ENCODE measurements around the gene SELENOS. TPM values are rescaled to one million over a fixed set of nuclear protein-coding genes. Genes with fewer than 3 reads are reported as not detected.
A peak's percentile ranks its signal among the peaks of the same experiment; 100 is the strongest.

The SELENOS gene
- total RNA-seq, 1 donor from 2014 or later, result 58.3 TPM

DNA sequence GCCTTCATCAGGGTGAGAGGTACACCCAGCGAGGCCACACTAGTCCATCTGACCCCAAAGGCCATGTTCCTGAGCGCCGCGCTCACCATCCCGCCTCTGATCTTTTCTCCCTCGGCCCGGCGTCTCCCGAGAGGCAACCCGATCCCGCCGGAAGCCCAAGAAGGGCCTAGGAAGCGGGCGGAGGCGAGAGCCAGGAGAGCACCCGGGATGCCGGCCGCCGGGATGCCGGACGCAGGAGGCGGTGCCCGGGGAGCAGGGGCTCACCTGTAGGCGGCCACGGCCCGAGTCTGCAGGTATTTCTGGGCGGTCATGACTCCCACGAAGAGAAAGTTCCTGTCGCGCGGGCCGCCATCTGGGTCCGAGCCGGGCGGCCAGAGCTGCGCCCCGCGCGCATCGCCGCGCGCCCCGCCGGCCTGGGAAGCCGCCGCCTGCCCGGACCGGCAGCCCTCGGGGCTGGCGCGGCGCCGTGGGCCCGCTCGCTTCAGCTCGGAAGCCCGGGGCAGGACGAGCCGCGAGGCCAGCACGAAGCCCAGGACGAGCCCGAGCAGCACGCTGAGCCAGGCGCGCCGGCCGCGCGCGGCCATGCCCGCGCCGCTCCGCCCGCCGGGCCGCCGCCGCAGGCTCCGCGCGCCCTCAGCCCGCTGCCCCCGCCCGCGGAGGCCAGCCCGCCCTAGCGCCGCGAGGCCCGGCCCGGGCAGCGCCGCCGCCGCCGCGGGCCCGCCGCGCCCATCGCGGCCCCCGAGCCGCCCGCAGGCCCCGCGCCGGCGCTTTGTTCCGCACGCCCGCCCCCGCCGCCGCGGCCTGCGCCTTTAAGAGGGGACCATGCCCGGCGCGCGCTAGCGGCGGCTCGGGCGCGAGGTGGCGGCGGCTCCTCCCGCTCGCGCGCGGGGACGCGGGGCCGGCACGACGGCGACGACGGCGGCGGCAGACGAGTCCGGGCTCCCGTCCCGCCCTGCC lies 26.1 kb downstream of the SELENOS start:
- DNase-seq, result peak; percentile 54

GRCh38 chr15:101250341-101250831 lies 26.9 kb downstream of the SELENOS start:
- DNase-seq, result peak; percentile 80

GRCh38 chr15:101248274-101248673 lies 29.0 kb downstream of the SELENOS start:
- DNase-seq, result no peak

DNA sequence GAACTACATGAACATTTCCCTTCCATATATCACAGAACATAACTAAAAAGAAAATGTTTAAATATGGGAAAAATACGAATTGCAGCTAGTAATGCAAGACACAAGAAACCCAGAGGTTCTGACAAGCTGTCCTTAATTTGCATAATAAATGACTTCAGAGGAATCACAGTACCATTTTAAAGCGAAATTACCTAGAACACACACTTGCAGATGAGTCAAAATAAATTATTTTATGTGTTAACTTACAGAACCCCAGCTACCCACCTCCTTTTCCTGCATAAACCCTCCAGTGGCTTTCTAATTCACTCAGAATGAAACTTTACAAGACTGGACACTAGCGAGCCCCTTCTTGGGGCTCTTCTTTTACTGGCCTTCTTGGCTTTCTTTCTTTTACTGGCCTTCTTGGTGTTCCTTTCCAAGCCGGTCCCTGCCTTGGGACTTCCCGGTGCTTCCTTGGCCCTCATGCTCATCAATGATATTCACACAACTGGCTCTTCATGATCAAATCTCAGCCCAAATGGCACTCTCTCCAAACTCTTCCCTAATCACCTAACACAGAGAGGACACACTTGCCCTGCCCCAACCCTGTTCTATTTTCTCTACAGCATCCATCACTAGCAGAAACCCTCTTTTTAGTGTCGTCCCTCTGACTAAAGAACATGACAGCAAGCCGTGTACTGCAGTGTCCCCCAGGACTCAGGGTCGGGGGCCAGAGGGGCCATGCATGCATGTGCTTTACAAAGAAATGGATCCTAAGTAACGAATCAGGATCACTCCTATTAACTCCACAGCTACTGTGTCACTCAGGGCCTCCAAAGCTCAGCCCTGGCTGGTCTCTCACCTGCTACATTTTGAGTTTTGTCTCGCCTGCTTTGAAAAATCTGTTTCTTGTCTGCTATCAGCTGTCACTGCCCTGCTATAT lies 30.2 kb downstream of the SELENOS start:
- no peak for DNase-seq

- DNase-seq, result no peak
These were observed 30.9 kb downstream of the SELENOS start for GRCh38 chr15:101246391-101246790.

DNA sequence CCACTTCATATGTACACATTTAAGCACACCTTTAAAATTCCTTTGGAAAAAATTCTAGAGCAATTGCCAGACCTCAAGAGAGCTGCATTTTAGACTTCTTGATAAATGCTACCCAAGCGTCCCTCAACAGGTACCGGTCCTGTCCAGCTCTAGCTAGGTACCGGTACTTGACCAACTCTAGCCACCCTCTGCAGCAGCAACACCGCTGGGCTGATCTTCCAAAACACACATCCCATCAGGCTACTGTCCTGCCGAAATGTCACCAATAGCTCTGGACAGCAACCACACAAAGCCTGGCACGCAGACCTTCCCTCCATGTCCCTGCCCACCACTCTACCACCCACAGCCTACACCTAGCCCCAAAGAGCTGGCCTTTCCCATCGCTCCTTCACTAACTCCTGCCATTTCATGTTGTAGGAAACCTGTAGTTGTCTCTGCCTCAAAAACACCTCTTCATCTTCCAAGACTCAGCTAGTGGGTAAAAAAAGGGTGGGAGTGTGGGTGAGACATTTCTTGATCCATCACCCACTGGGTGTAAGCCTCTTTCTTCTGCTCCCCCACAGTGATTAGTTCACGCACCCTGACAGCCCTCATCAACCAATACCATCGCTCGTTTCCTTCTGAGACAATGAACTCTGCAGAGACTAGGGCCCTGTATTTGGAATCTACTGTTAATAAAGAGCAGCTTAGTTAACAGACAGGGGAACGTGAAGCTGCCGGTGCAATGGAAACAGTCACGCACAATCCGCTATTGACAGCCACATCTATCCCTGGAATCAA lies 32.2 kb downstream of the SELENOS start:
- no peak for DNase-seq

GRCh38 chr15:101244036-101244781 lies 33.1 kb downstream of the SELENOS start:
- DNase-seq, result no peak

- no peak for DNase-seq
These were observed 33.9 kb downstream of the SELENOS start for GRCh38 chr15:101243420-101243819.

DNA sequence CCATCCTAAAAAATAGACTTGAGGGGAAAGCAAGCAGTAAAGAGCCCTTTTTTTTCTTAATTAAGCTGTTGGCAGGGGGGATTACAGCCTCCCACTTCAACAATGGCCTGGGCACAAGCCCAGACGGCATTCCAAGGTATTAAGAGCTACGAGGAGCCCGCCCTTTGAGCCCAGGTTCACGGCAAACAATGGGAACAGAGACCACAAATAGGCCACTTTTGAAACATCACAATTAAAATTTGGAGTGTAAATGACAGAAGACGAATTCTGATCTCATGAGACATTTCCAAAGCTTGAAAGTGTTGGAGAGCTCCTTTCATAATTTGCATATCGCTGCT lies 34.3 kb downstream of the SELENOS start:
- no peak for DNase-seq

DNA sequence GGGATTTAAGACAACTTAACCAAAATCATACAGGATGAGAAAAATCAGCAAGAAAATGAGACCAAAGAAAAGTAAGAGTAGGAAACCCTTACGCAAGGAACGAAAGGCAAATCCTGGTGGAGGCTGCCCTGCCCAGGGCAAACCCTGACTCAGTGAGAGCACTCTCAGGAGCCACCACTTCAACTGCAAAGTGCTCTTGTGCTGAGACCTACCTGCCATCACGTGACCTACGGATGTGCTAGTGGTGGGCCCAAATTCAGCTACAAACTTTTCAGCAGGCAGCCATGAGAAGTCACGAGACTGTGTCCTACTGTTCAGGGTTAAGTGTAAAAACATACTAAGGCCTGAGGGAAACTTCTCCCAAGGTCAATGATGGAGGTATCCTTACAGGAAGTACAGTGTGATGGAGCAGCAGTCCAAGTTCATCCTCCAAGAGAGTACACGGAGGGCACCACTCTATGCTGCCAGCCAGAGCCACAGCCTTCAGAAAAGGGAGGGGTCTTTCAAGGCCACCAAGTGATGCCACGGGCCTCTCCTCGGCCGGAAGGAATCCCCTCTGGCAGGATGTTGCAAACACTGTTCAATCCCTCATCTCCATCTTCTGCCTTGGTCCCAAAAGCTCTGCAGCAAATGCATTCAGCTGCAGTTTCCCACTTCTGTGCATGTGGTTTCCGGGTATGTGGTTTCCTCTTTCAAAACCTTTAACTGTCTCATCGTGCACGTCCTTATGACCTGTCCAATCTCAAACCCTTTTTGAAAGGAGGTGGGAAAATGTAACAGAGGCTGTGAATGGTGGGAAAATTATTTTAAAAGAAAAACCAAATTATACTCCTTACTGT lies 34.9 kb downstream of the SELENOS start:
- peak; percentile 46 for DNase-seq

GRCh38 chr15:101240358-101240757 lies 36.9 kb downstream of the SELENOS start:
- DNase-seq, result peak; percentile 81

GRCh38 chr15:101239724-101240136 lies 37.6 kb downstream of the SELENOS start:
- peak; percentile 15 for DNase-seq

- no peak for DNase-seq
These were observed 40.0 kb downstream of the SELENOS start for GRCh38 chr15:101237251-101237650.

DNA sequence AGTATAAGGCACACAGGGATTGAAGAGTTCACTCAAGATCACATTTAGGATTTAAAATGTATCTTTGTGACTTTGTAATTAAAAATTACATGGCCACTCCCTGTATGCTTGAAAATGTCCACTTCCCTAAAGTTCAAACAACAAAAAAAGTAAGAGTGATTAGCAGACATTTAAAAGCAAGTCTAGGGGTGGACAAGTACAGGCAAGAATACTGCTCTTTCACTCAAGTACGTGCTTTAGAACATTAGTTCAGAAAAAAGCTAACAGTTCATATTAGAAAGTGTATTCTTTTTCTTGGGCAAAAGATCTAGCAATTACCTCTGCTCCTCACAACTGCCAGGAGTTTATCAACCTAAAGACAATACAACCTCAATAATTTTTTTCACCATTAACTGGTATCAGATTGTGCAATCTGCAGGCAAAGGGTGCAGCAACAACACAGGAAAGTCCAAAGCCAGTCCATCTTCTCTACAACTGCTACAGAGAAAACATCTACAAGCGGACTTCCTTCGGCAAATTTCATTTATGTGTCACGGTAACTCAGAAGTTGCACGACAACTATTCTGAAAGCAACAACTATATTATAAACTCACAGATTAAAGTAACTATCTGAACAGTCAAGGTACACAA lies 43.5 kb downstream of the SELENOS start:
- no peak for DNase-seq

DNA sequence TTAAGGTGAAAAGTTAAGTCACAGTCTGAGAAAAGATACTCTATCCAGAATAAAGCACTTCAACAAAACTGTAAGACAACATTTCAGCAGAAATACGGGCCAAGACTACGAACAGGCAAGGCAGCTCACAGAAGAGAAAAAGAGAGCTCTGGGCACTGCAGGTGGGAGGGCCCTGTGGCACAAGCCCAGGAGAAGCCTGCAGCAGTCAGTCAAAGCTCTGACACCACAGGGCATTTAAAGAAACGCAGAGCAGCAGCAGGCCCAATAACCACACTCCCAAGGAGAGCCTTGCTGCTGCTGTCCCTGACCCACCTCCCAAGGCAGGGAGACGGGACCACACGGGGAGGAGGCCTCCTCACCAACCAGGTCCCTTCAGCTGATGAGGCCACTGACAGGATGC lies 44.6 kb downstream of the SELENOS start:
- peak; percentile 19 for DNase-seq

- no peak for DNase-seq
These were observed 49.0 kb downstream of the SELENOS start for GRCh38 chr15:101228313-101228712.

DNA sequence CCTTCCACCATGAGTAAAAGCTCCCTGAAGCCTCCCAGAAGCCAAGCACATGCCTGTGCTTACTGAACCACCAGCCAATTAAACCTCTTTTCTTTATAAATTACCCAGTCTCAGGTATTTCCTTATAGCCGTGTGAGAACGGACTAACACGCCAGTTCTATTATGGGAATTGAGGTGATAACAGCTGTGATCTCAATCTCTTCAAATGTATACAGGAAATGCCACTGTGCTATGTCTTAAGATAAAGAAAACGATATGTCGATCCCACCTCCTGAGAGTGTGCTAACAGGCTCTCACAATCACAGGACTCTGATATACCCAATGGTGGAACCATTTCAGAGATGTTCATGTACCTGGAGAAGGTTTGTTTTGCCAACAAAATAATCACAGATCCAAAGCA lies 51.6 kb downstream of the SELENOS start:
- no peak for DNase-seq

All from tongue (tissue), 2 donors.